C1 segment of cervical spinal cord (tissue), 14 donors: ENCODE results near the gene RUNX2.

ENCODE experiments used
- DNase-seq, 14 donors: peaks; one replicate each; lab custom pipeline; 2025; lab: John Stamatoyannopoulos, UW

Gene RUNX2

DNA sequence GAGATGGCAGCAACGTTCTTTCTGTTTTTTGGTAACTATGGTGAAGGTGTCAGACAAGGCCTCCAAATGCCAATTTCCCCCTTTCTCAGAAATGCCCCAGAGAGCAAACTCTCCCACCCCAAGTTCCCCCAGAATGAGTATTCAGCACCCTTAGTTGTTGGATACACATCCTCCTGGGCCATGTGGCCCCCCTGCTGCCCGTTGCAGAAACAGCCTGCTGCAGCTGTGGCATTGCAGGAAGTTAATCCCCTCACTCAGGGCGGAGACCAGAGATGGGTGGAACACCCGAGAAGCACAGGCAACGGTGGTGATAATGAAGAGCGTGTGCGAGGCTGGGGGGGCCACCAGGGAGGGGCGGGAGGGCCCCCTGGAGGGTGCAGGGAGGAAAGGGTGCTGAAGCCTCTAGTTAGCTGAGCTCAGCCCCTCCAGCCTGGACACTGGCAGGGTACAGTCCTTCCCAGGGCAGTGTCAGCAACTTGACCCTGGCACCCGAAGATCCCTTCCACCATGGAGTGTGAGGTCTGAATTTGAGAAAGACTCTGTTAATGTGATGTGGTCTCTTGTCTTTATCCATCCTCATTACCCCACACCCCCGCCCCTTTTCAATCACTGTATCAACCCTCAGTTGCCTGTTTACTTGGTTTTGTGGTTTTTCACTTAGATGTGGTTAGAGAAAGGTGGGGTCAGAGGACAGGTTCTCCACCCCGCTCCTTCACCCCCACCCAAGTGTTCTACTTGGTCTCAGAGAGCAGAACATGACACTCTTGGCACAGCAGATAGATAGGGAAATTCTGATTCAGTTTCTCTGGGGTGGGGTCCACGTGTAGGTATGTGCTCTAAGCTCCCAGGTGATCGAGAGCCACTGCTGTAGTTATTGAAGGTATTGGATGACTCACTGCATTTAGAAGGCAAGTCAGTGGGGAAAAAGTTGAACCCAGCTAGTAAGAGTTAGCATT, 258.4 kb downstream of the RUNX2 start:
- DNase-seq = no peak

DNA sequence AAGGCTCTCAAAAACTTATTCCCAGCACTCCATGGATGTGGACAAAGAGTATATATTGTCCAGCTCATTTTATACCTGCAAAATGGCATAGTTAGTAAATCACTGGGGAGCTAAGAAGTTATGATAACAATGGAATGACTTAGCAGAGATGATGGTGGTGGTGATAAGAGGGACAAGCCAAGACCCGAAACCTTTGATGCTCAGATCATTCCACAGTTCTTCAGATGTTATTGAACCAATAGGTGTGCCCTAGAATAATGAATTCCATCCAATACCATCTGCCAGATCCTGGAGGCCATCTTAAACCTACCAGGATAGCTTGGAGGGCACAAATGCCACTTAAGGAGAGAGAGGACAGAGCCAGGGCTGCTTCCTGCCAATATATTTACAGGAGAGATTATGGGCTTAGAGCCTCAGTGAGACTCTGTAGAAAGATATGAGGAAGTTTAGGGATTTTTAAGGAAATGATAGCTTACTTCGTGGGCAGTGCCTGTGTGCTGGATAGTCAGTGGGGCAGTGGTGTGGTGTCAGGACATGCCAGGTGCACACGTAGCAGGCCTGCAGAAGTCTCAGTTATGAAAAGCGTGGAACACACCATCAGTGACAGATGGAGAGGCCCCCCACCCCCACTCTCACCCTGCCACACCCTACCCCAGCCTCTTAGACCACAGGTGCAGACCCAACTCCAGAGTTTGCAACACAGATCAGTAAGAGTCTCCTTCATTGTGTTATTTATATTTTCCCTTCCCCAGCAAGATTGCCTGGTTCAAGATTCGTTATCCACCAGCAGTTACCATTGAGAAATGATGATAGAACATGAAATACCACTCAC, 259.3 kb downstream of the RUNX2 start:
- no peak for DNase-seq

DNA sequence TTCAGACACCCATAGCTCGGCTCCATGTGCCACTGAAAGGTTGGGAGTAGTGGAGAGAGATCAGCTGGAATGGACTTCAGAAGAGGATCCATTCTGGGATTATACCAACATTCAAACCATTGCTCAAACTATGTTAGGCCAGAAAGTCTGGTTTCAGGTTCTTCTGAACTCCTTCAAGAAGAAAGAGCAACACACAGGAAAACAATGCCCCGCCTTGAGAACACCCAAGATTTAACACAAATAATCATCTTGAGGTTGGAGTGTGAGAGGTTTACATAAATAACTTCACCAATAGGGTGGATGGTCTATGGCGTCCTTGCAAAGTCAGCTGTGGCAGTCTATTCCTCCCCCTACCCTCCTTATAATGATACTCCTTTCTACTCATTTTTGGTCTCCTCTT, 261.2 kb downstream of the RUNX2 start:
- DNase-seq = no peak

DNA sequence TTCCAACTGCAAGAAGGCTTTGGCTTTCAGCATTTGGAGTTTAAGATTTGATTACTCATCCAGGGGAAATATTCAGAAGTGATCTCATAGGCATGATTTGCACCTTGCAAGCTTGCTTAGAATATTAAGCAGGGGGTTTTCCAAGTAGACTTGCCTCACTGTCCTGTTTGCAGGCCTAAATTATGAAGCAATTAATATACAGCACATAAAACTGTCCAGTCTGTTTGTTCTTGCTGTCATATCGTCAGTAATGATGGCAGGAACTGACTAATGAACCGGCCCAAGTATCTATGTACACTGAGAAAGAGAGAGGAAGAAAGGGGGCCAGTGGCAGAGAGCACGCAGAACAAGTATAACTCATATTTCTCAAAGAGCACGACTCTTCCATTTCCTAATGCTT, 262.1 kb downstream of the RUNX2 start:
- no peak for DNase-seq

DNA sequence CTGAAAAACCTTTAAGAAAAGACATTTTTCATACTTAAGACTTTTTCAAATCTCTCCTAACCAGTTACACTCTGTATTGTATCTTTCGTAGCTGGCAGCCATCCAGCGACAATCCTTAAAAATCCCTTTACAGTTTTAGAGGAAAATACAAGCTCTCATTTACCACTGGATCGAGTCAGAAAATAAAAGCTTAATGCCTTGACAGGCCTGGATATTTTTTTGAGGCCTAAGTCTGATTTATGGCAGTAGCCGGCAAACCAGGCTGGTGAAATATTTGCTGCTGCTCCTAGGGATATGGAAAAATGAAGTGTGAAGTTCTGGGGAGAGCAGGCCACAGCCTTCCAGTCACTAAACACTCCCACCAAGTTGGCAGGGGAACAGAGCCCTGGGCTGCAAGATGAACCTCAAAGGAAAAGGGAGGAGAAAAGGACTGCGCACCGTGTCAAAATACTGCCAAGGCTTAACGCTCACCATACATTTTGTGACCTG, 262.6 kb downstream of the RUNX2 start:
- no peak for DNase-seq

GRCh38 chr6:45591306-45591705, 263.2 kb downstream of the RUNX2 start:
- no peak for DNase-seq

- no peak for DNase-seq
Measured at GRCh38 chr6:45591890-45592289, 263.8 kb downstream of the RUNX2 start.

- no peak for DNase-seq
Measured at GRCh38 chr6:45592991-45593390, 264.9 kb downstream of the RUNX2 start.

GRCh38 chr6:45595010-45595851, 267.1 kb downstream of the RUNX2 start:
- DNase-seq = no peak

DNA sequence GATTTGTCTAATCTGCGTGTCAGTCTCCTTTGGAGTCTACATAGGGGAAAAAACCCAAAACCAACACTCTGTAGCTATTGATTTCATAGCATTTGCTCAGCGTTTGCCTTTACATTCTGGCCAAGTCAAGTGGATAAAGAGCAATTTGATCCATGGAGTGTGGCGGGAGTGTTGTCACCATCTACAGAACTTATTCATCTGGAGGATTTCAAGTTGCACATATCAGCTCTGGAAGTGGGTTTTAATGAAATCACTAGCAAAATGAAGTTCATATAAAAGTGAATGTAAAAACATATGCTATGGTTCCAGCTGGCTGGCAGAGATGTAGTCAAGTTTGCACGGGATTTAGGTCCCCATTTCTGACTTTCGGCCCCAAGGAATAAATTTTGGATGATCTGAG, 269.3 kb downstream of the RUNX2 start:
- no peak for DNase-seq

DNA sequence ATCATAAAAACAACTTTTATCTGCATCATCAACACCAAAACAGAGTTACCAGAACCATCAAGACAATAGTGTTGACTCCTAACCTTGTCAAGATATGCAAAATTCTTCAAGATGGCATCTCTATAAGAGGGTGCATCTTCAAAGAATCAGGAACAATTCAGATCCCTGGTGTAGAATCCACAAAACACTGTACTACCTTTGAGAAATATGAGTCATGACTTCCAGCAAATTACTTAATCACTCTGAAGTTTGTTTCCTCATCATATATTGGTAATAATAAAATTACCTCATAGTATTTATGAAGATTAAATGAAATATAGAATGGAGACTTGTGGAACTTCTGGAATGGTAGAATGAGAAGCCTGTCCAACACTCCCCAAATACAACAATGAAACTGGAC, 270.9 kb downstream of the RUNX2 start:
- DNase-seq = no peak

GRCh38 chr6:45605971-45606370, 277.8 kb downstream of the RUNX2 start:
- DNase-seq = no peak

- no peak for DNase-seq
Measured at GRCh38 chr6:45606831-45607400, 278.8 kb downstream of the RUNX2 start.

DNA sequence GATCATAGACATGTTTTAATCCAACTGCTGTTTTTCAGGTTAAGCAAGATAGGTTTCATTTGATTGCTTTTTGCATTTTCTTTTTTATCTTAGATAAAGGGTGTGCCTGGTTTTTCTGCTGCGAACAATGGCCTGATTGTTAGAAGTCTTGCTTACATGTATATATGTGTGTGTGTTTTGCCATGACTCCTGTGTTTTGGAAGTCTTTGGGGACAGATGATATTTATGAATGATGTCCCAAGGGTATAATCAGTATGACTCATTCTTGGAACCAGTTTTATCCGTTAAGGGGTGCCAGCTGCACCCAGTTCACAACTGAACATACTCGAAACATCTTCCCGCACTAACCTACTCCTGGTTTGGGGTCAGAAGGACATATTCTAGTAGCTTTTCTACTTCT, 279.7 kb downstream of the RUNX2 start:
- no peak for DNase-seq

- no peak for DNase-seq
Measured at GRCh38 chr6:45608252-45608913, 280.3 kb downstream of the RUNX2 start.

- DNase-seq = no peak
Measured at GRCh38 chr6:45609141-45609638, 281.1 kb downstream of the RUNX2 start.

- DNase-seq = no peak
Measured at GRCh38 chr6:45610374-45610773, 282.2 kb downstream of the RUNX2 start.

DNA sequence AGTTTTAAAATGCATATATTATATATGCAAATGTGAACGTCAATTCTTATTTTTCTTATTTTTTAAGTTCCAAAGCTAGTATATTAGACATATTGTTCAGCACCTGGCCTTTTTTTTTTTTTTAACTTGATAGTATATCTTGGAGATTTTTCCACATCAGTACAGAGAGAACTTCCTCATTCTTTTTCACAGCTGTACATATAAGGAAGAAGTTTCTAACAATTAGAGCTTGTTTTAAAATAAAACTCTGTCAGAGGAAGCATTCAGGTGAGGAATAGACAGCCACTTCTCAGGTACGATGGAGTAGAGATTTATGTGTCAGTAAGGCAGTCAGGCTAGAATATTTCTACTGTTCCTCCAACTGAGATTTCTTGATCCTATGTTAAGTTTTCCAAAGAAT, 282.7 kb downstream of the RUNX2 start:
- DNase-seq = no peak

GRCh38 chr6:45611491-45611890, 283.4 kb downstream of the RUNX2 start:
- no peak for DNase-seq

DNA sequence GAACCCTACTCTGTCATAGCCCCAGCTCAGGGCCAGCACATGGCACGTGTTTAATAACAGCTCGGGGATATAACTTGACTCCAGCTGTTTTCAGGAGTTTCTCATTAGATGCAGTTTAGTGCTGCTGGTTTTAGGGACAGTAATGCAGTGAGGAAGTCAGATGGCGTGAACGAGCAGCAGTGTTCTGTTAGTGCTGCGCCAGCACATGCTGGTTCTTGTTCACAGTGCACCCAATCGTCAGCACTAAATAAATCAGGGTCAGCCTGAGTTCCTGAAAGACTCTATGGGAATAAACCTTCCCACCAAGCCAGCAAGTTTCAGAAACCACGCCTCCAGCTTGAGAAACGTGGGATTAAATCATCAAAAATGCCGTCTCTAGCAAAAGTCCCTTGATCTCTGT, 285.5 kb downstream of the RUNX2 start:
- peak in 4 of 14 donors; percentile 4 to 26 (median 14) for DNase-seq
